ENCODE results near the gene ZNF598.
"Not testable (repeated sequence)": the region's sequence is repeated elsewhere in the genome, so short reads cannot be mapped to it uniquely, and the experiment has no call there.

DNA sequence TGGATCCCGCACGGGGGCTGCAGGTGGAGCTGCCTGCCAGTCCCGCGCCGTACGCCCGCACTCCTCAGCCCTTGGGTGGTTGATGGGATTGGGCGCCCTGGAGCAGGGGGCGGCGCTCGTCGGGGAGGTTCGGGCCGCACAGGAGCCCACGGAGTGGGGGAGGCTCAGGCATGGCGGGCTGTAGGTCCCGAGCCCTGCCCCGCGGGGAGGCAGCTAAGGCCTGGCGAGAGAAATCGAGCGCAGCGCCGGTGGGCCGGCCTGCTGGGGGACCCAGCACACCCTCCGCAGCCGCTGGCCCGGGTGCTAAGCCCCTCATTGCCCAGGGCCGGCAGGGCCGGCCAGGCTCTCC is 51.5 kb downstream of the ZNF598 start:
- TF ChIP-seq, protein P1, sequence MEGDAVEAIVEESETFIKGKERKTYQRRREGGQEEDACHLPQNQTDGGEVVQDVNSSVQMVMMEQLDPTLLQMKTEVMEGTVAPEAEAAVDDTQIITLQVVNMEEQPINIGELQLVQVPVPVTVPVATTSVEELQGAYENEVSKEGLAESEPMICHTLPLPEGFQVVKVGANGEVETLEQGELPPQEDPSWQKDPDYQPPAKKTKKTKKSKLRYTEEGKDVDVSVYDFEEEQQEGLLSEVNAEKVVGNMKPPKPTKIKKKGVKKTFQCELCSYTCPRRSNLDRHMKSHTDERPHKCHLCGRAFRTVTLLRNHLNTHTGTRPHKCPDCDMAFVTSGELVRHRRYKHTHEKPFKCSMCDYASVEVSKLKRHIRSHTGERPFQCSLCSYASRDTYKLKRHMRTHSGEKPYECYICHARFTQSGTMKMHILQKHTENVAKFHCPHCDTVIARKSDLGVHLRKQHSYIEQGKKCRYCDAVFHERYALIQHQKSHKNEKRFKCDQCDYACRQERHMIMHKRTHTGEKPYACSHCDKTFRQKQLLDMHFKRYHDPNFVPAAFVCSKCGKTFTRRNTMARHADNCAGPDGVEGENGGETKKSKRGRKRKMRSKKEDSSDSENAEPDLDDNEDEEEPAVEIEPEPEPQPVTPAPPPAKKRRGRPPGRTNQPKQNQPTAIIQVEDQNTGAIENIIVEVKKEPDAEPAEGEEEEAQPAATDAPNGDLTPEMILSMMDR (IDR thresholded peaks at IDR 0.05 in 2 of 3, conservative IDR thresholded peaks at IDR 0.05 in 1 of 3; ENCODE audit: borderline replicate concordance in 1 of 3, insufficient read depth in 1 of 3, low read depth in 2 of 3, low read length in 2 of 3) = not testable (repeated sequence)
- TF ChIP-seq EZH2 (IDR thresholded peaks at IDR 0.05); CEBPB (IDR thresholded peaks at IDR 0.05; ENCODE audit: low read depth); JUND (IDR thresholded peaks at IDR 0.05); ELF1 (IDR thresholded peaks at IDR 0.05; ENCODE audit: borderline replicate concordance, low read depth); POLR2AphosphoS5 (IDR thresholded peaks at IDR 0.05; ENCODE audit: low read depth, low read length); SRF (IDR thresholded peaks at IDR 0.05; ENCODE audit: low read depth); POLR2A (IDR thresholded peaks at IDR 0.05; ENCODE audit: borderline replicate concordance, extremely low read depth, insufficient read depth, insufficient read length); ZNF274 (IDR thresholded peaks at IDR 0.05; ENCODE audit: low read depth, low read length); YY1 (IDR thresholded peaks at IDR 0.05; ENCODE audit: extremely low read depth, insufficient replicate concordance, low read depth, low read length); FOSL1 (IDR thresholded peaks at IDR 0.05; ENCODE audit: low read depth); EGR1 (IDR thresholded peaks at IDR 0.05; ENCODE audit: low read depth): not testable (repeated sequence)
